Measurements from ENCODE around the gene MOCS3.

The MOCS3 gene

DNA sequence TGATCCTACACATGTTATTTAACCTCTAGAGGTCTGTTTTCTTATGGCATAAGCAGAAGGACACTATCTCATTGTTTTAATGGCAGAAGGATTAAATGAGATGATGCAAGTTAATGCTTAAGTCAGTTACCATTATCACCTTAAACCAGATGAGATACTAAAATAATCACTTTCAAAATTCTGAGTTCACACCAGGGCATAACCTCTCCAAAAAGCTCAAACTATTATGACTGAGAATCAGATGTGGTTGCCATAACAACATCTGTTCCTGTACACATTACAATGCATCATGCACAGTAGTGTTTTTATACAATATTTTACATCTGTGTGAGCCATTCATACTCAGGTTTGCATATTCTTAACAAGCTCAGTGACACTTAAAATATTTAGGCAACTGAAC lies 37.6 kb upstream of the MOCS3 start:
- no peaks in the 10 kb centered on the region for H3K36me3 ChIP-seq (ENCODE audit: insufficient read depth, low read length)
- H3K4me1 ChIP-seq (ENCODE audit: control insufficient read depth, insufficient read depth, low read length, unreplicated experiment), result peaks cover 49% of the 10 kb centered on the region
- peak overlapping the region; percentile 57; the same call in 1 of the 2 replicates for H3K27ac ChIP-seq (ENCODE audit: low read depth, low read length)
- no peak overlapping the region for H3K4me3 ChIP-seq (ENCODE audit: low read depth, low read length)
- no peak overlapping the region for H2AFZ ChIP-seq (ENCODE audit: low read length, unreplicated experiment)
- peaks cover 97% of the 10 kb centered on the region for H3K79me2 ChIP-seq (ENCODE audit: control insufficient read depth, insufficient read depth, low read length, unreplicated experiment)
- no peaks in the 10 kb centered on the region for H3K27me3 ChIP-seq (ENCODE audit: insufficient read depth, low read length)

GRCh38 chr20:50921803-50922501 lies 36.7 kb upstream of the MOCS3 start:
- H3K27me3 ChIP-seq (ENCODE audit: insufficient read depth, low read length), result no peaks in the 10 kb centered on the region
- no peaks in the 10 kb centered on the region for H3K36me3 ChIP-seq (ENCODE audit: insufficient read depth, low read length)
- H3K27ac ChIP-seq (ENCODE audit: low read depth, low read length), result peak overlapping the region; percentile 57; the same call in 1 of the 2 replicates
- no peak overlapping the region for H3K4me3 ChIP-seq (ENCODE audit: low read depth, low read length)
- no peak overlapping the region for H2AFZ ChIP-seq (ENCODE audit: low read length, unreplicated experiment)
- H3K4me1 ChIP-seq (ENCODE audit: control insufficient read depth, insufficient read depth, low read length, unreplicated experiment), result peaks cover 42% of the 10 kb centered on the region
- H3K79me2 ChIP-seq (ENCODE audit: control insufficient read depth, insufficient read depth, low read length, unreplicated experiment), result peaks cover 96% of the 10 kb centered on the region

DNA sequence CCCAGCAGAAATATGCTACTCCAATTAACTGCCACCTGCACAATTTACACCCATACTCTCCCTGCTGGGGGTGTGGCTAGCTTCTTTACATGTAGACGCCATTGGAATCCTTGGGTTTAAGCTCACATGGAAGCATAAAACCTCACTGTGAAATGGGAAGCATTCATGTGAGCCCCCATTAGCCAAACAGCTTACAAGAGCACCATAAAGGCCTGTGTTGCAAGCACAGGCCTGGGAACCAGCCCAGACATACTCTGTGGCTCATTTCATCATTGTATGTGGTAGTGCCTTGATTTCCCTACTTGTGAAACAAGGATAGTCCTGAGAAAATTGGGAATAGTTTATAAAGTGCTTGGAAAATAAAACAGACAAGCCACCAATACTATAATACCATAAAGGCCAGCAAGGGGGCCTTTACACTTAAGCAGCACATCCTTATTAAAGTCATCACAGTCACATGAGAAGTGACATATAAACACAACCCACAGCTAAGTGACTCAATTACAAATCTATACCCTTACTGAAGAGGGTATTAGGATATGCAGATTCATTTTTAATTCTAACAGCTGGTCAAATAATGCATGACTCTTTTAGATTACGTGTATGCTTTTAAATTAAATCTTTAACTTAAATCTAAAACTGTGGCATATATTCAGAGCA lies 34.2 kb upstream of the MOCS3 start:
- no peak overlapping the region for H2AFZ ChIP-seq (ENCODE audit: low read length, unreplicated experiment)
- peaks cover 98% of the 10 kb centered on the region for H3K79me2 ChIP-seq (ENCODE audit: control insufficient read depth, insufficient read depth, low read length, unreplicated experiment)
- no peaks in the 10 kb centered on the region for H3K27me3 ChIP-seq (ENCODE audit: insufficient read depth, low read length)
- H3K4me3 ChIP-seq (ENCODE audit: low read depth, low read length), result no peak overlapping the region
- H3K27ac ChIP-seq (ENCODE audit: low read depth, low read length), result no peak overlapping the region
- peaks cover 14% of the 10 kb centered on the region; the same call in 1 of the 2 replicates for H3K36me3 ChIP-seq (ENCODE audit: insufficient read depth, low read length)
- H3K4me1 ChIP-seq (ENCODE audit: control insufficient read depth, insufficient read depth, low read length, unreplicated experiment), result peaks cover 43% of the 10 kb centered on the region

- peaks cover 90% of the 10 kb centered on the region for H3K79me2 ChIP-seq (ENCODE audit: control insufficient read depth, insufficient read depth, low read length, unreplicated experiment)
- peaks cover 14% of the 10 kb centered on the region; the same call in 1 of the 2 replicates for H3K36me3 ChIP-seq (ENCODE audit: insufficient read depth, low read length)
- no peak overlapping the region for H3K4me3 ChIP-seq (ENCODE audit: low read depth, low read length)
- H2AFZ ChIP-seq (ENCODE audit: low read length, unreplicated experiment), result no peak overlapping the region
- peaks cover 25% of the 10 kb centered on the region for H3K4me1 ChIP-seq (ENCODE audit: control insufficient read depth, insufficient read depth, low read length, unreplicated experiment)
- H3K27me3 ChIP-seq (ENCODE audit: insufficient read depth, low read length), result no peaks in the 10 kb centered on the region
- no peak overlapping the region for H3K27ac ChIP-seq (ENCODE audit: low read depth, low read length)
Observed at GRCh38 chr20:50926530-50926929, 32.1 kb upstream of the MOCS3 start.

GRCh38 chr20:50928469-50928868 lies 30.1 kb upstream of the MOCS3 start:
- Histone ChIP-seq H3K36me3 (ENCODE audit: insufficient read depth, low read length) (peaks cover 22% of the 10 kb centered on the region; the same call in 1 of the 2 replicates), H3K27ac (ENCODE audit: low read depth, low read length) (no peak overlapping the region), H3K79me2 (ENCODE audit: control insufficient read depth, insufficient read depth, low read length, unreplicated experiment) (peaks cover 75% of the 10 kb centered on the region), H3K4me1 (ENCODE audit: control insufficient read depth, insufficient read depth, low read length, unreplicated experiment) (peaks cover 34% of the 10 kb centered on the region), H3K4me3 (ENCODE audit: low read depth, low read length) (peak overlapping the region; percentile 91), H3K27me3 (ENCODE audit: insufficient read depth, low read length) (no peaks in the 10 kb centered on the region), H2AFZ (ENCODE audit: low read length, unreplicated experiment) (no peak overlapping the region)

DNA sequence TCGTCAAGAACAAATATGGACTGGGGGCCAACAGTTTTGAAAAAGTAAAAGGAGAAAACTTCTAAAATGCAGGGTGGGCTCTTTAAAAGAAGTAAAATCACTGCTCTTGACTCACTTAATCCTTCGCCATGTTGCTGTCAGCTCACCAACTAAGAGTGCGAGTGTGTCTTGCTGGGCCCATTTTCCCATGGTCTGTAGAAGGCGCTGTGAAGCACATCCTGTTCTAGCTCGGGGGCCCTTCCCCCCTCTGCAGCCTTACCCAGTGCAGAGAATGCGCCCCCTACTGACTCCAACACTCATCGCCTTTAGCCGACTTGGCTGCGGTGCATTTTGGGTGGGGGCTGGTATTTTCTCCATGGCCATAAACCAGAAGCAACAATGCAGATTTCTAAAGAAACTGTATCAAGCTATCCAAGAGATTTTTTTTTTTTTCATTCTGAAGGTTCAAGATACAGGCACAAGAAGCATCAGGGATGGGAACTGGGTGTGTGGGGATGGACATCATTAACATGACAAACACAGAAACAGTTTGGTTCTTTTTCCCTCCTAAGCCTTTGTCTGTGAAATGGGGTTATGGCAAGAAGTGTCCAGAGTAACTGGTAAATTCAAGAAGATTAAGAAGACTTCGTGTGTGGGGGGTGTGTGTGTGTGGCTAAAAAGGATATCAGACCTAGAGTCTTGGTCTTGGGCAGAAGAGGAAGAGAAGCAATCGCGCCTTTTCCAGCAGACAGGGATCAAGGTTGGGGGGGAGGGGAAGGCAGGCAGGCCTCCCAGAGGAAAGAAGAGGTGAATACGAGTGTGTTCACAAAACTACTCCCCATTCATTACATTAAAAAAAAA lies 29.1 kb upstream of the MOCS3 start:
- peak overlapping the region; percentile 31 for H3K27ac ChIP-seq (ENCODE audit: low read depth, low read length)
- H3K4me1 ChIP-seq (ENCODE audit: control insufficient read depth, insufficient read depth, low read length, unreplicated experiment), result peaks cover 34% of the 10 kb centered on the region

GRCh38 chr20:50930139-50930975 lies 28.3 kb upstream of the MOCS3 start:
- no peak overlapping the region for H2AFZ ChIP-seq (ENCODE audit: low read length, unreplicated experiment)
- peaks cover 30% of the 10 kb centered on the region for H3K36me3 ChIP-seq (ENCODE audit: insufficient read depth, low read length)
- H3K79me2 ChIP-seq (ENCODE audit: control insufficient read depth, insufficient read depth, low read length, unreplicated experiment), result peaks cover 57% of the 10 kb centered on the region
- peaks cover 34% of the 10 kb centered on the region for H3K4me1 ChIP-seq (ENCODE audit: control insufficient read depth, insufficient read depth, low read length, unreplicated experiment)
- H3K4me3 ChIP-seq (ENCODE audit: low read depth, low read length), result peak overlapping the region; percentile 91
- H3K27ac ChIP-seq (ENCODE audit: low read depth, low read length), result peak overlapping the region; percentile 31
- H3K27me3 ChIP-seq (ENCODE audit: insufficient read depth, low read length), result no peaks in the 10 kb centered on the region

More for the DNA sequence above, 29.1 kb upstream of the MOCS3 start:
- Histone ChIP-seq H3K4me3 (ENCODE audit: low read depth, low read length) (peak overlapping the region; percentile 91), H3K36me3 (ENCODE audit: insufficient read depth, low read length) (peaks cover 25% of the 10 kb centered on the region), H3K79me2 (ENCODE audit: control insufficient read depth, insufficient read depth, low read length, unreplicated experiment) (peaks cover 65% of the 10 kb centered on the region), H3K27me3 (ENCODE audit: insufficient read depth, low read length) (no peaks in the 10 kb centered on the region), H2AFZ (ENCODE audit: low read length, unreplicated experiment) (no peak overlapping the region)

DNA sequence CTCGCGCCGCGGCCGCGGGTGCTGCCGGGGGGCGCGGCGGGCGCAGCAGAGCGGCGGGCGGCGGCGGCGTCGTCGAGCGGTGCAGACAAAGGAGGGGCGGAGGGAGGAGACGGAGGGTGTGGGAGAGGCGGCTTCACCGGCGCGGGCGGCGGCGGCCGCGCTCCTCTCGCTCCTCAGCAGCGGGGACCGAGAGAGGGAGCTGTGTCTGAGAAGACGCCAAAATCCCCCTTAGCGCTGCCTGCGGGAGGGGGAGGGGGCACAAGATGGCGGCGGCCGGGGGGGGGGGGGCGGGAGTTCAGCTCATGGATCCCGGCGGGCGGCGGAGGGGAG lies 27.7 kb upstream of the MOCS3 start:
- no peaks in the 10 kb centered on the region for H3K27me3 ChIP-seq (ENCODE audit: insufficient read depth, low read length)
- peak overlapping the region; percentile 73 for H3K4me3 ChIP-seq (ENCODE audit: low read depth, low read length)
- peaks cover 34% of the 10 kb centered on the region for H3K4me1 ChIP-seq (ENCODE audit: control insufficient read depth, insufficient read depth, low read length, unreplicated experiment)
- peak overlapping the region; percentile 76 for H3K27ac ChIP-seq (ENCODE audit: low read depth, low read length)
- peaks cover 51% of the 10 kb centered on the region for H3K79me2 ChIP-seq (ENCODE audit: control insufficient read depth, insufficient read depth, low read length, unreplicated experiment)
- H3K36me3 ChIP-seq (ENCODE audit: insufficient read depth, low read length), result peaks cover 36% of the 10 kb centered on the region
- H2AFZ ChIP-seq (ENCODE audit: low read length, unreplicated experiment), result no peak overlapping the region

DNA sequence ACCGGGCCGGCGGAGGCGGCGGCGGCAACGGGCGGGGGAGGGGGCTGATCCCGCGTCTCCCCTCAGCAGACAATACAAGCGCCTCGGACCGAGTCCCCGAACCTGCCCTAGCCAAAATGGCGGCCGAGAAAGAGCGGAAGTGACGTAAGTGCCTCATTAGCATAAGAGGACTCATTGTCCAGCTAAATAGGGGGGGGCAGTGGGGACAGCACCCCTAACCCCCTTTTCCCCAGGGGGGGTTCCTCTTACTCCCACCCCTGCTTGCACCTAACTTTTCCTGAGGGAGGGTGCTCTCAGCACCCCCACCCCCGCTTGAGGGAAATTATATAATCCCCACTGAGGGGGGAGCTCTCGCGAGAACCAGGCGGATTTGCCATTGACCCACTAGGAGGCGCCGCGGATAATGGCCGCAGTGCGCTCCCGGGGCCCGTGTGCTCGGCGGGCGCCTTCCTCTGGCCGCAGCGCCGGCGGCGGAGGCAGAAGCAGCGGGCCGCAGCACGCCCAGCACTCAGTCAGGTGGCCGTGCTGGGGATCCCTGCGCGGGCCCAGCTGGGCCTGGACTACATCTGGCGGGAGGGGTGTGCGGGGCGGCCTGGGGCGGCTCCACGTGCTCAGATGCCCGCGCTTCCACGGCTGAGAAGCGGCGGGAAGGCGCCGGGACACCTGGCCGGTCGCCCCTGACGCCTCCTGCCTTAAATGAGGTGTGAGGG lies 27.2 kb upstream of the MOCS3 start, which contains the start of gene ADNP:
ADNP (minus strand) TSS at position 132 of the 710 bp plus-strand sequence. CDS start 27,441 bp downstream, outside the sequence.
- H2AFZ ChIP-seq (ENCODE audit: low read length, unreplicated experiment), result peak within 1 kb of the TSS; percentile 76
- no peaks in the 10 kb centered on the region for H3K27me3 ChIP-seq (ENCODE audit: insufficient read depth, low read length)
- peaks cover 46% of the 10 kb centered on the region for H3K79me2 ChIP-seq (ENCODE audit: control insufficient read depth, insufficient read depth, low read length, unreplicated experiment)
- H3K4me3 ChIP-seq (ENCODE audit: low read depth, low read length), result peak within 1 kb of the TSS; percentile 91
- peak within 1 kb of the TSS; percentile 76 for H3K27ac ChIP-seq (ENCODE audit: low read depth, low read length)
- peaks cover 41% of the 10 kb centered on the region for H3K36me3 ChIP-seq (ENCODE audit: insufficient read depth, low read length)
- peaks cover 33% of the 10 kb centered on the region for H3K4me1 ChIP-seq (ENCODE audit: control insufficient read depth, insufficient read depth, low read length, unreplicated experiment)

Measured in ACC112 (cell line).